Upper lobe of left lung (tissue), 4 donors: Measurements from ENCODE around the gene PTPRG.

ENCODE experiments used
- POLR2A ChIP-seq, 4 donors: fragments of 450-650 bp; IDR thresholded peaks; one replicate each; pipeline ENCODE4 v1.5.1; 2016 to 2017; ENCODE audit warnings: antibody characterized with exemption in 4 of 4, mild to moderate bottlenecking in 2 of 4
- TF ChIP-seq, protein P1 (sequence below), 6 experiments: fragments of 450-650 bp in 4 of 6; fragments of 200-600 bp in 2 of 6; sonication (generic) in 2 of 6; IDR thresholded peaks; one replicate each; pipeline ENCODE4 v1.5.1; 2016 to 2019; ENCODE audit warnings: antibody characterized with exemption in 6 of 6

DNA sequence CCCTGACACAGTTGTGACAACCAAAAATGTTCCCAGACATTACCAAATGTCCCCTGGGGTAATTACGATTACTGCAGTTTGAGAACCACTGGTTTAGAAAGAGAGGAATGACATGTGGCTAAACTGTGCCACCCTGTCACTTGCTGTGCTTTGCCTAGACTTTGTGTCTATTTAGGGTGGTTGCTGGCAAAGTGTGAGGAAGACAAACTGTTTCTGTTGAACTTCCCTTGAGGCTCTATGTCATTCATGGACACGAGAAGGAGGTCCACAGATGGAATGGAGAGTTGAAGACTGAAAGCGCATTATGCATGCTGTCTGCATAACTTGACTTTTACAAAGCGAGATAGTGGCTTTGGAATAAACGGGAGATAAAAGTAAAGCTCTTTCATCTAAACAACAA lies 495.3 kb downstream of the PTPRG start:
- TF ChIP-seq, protein P1, sequence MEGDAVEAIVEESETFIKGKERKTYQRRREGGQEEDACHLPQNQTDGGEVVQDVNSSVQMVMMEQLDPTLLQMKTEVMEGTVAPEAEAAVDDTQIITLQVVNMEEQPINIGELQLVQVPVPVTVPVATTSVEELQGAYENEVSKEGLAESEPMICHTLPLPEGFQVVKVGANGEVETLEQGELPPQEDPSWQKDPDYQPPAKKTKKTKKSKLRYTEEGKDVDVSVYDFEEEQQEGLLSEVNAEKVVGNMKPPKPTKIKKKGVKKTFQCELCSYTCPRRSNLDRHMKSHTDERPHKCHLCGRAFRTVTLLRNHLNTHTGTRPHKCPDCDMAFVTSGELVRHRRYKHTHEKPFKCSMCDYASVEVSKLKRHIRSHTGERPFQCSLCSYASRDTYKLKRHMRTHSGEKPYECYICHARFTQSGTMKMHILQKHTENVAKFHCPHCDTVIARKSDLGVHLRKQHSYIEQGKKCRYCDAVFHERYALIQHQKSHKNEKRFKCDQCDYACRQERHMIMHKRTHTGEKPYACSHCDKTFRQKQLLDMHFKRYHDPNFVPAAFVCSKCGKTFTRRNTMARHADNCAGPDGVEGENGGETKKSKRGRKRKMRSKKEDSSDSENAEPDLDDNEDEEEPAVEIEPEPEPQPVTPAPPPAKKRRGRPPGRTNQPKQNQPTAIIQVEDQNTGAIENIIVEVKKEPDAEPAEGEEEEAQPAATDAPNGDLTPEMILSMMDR (IDR thresholded peaks at IDR 0.05) = no peak
- TF ChIP-seq POLR2A (IDR thresholded peaks at IDR 0.05) = no peak
